ENCODE measurements around the gene LHFPL2.

LHFPL2 gene

GRCh38 chr5:78561261-78561660, 87.3 kb downstream of the LHFPL2 start:
- TF ChIP-seq, protein P1, sequence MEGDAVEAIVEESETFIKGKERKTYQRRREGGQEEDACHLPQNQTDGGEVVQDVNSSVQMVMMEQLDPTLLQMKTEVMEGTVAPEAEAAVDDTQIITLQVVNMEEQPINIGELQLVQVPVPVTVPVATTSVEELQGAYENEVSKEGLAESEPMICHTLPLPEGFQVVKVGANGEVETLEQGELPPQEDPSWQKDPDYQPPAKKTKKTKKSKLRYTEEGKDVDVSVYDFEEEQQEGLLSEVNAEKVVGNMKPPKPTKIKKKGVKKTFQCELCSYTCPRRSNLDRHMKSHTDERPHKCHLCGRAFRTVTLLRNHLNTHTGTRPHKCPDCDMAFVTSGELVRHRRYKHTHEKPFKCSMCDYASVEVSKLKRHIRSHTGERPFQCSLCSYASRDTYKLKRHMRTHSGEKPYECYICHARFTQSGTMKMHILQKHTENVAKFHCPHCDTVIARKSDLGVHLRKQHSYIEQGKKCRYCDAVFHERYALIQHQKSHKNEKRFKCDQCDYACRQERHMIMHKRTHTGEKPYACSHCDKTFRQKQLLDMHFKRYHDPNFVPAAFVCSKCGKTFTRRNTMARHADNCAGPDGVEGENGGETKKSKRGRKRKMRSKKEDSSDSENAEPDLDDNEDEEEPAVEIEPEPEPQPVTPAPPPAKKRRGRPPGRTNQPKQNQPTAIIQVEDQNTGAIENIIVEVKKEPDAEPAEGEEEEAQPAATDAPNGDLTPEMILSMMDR (IDR thresholded peaks at IDR 0.05; ENCODE audit: low read depth, low read length), result no peak
- no peak for TF ChIP-seq MAX (IDR thresholded peaks at IDR 0.05; ENCODE audit: low read depth, low read length)
- no peak overlapping the region for H3K4me3 ChIP-seq (ENCODE audit: low read depth, low read length)
- no peak for DNase-seq (ENCODE audit: low read depth)

GRCh38 chr5:78560000-78560855, 88.3 kb downstream of the LHFPL2 start:
- TF ChIP-seq MYC (IDR thresholded peaks at IDR 0.05; ENCODE audit: low read depth, low read length), result no peak
- no peak for TF ChIP-seq MAX (IDR thresholded peaks at IDR 0.05; ENCODE audit: low read depth, low read length)
- TF ChIP-seq POLR2A (IDR thresholded peaks at IDR 0.05; ENCODE audit: extremely low read depth, insufficient read length), result no peak
- TF ChIP-seq, protein P1 (IDR thresholded peaks at IDR 0.05; ENCODE audit: low read depth, low read length), result no peak
- DNase-seq (ENCODE audit: low read depth), result no peak
- H3K4me3 ChIP-seq (ENCODE audit: low read depth, low read length), result no peak overlapping the region

DNA sequence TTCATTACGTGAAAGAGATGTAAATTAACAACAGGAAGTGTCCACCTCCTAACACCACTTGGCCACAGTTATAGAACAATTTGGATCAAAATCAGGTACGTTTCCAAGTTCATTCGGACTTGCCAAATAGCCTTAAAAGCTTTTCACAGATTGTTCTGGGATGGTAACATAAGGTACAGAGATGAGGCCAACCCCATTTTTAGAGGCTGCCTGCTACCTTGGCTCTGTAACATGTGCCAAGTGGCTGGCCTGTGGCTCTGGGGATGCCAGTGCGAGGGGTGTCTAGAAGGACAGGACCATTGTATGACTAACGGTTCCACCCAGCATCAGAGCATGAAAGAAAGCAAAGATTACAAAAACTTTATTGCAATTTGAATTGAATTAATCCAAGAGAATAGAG, 91.0 kb downstream of the LHFPL2 start:
- no peak for DNase-seq (ENCODE audit: low read depth)
- TF ChIP-seq POLR2A (IDR thresholded peaks at IDR 0.05; ENCODE audit: extremely low read depth, insufficient read length), result no peak
- no peak for TF ChIP-seq MAX (IDR thresholded peaks at IDR 0.05; ENCODE audit: low read depth, low read length)

GRCh38 chr5:78555870-78556269, 92.7 kb downstream of the LHFPL2 start:
- TF ChIP-seq MYC (IDR thresholded peaks at IDR 0.05; ENCODE audit: low read depth, low read length) (no peak), POLR2A (IDR thresholded peaks at IDR 0.05; ENCODE audit: extremely low read depth, insufficient read length) (no peak), MAX (IDR thresholded peaks at IDR 0.05; ENCODE audit: low read depth, low read length) (no peak)
- TF ChIP-seq, protein P1 (IDR thresholded peaks at IDR 0.05; ENCODE audit: low read depth, low read length), result no peak

More for the DNA sequence above, 91.0 kb downstream of the LHFPL2 start:
- H3K4me3 ChIP-seq (ENCODE audit: low read depth, low read length), result no peak overlapping the region

DNA sequence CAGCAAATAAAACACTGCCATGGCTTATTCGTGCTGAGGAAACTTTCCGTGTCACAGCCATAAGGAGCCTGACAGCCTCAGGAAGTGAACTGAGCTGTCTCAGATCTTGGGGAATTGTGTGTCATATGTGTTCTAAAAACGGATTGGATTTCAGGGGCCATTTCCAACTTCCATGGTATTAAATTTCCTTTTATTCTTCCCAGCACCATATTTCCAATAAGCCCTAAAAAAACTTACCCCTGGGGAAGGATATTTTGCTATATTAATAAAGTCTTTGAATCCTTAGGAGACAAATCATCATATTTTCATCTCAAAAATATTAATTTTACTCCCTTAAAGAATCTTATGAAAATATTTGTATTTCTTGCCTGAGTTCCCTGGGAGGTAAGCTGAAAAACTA, 93.9 kb downstream of the LHFPL2 start:
- TF ChIP-seq, protein P1 (IDR thresholded peaks at IDR 0.05; ENCODE audit: low read depth, low read length), result no peak
- no peak for TF ChIP-seq POLR2A (IDR thresholded peaks at IDR 0.05; ENCODE audit: extremely low read depth, insufficient read length)
- no peak for TF ChIP-seq MYC (IDR thresholded peaks at IDR 0.05; ENCODE audit: low read depth, low read length)
- TF ChIP-seq MAX (IDR thresholded peaks at IDR 0.05; ENCODE audit: low read depth, low read length), result no peak
- H3K4me3 ChIP-seq (ENCODE audit: low read depth, low read length), result no peak overlapping the region
- no peak for DNase-seq (ENCODE audit: low read depth)

More at GRCh38 chr5:78555870-78556269, 92.7 kb downstream of the LHFPL2 start:
- no peak overlapping the region for H3K4me3 ChIP-seq (ENCODE audit: low read depth, low read length)
- no peak for DNase-seq (ENCODE audit: low read depth)

DNA sequence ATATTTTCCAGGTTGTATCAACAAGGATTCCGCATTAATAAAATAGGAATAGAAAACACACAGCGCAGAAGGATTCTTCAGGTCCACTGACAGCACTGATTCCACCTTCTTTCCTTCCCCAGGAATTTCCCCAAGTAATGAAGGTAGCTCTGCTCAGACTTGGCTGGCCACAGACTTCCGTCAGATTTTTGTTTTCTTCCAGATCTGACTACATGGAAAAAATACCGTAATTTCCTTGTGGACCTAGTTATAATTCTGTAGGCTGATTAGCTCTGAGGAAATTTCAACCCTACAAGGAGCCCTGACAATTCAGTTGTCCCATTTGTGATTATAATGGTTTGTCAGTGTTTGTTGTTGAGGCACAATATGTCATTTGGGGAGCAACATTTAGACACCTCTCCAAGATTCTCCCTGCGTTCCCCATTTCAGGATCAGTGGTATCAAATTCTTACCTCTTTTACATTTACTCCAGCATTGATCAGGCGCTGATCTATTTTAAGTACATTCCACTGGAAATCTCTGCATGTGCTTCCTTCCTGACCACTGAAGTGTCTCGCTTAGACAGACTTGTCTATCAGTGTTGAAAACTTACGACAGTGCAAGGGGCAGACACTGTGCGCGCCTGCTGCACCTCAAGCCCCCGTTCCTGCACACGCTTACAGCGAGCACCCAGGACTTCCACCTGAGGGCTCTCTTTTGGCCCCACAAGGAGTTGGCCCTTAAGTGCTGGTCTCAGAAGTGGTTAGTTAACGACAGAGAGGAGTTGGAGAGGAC, 94.8 kb downstream of the LHFPL2 start:
- no peak for DNase-seq (ENCODE audit: low read depth)
- TF ChIP-seq MYC (IDR thresholded peaks at IDR 0.05; ENCODE audit: low read depth, low read length), result no peak
- no peak for TF ChIP-seq POLR2A (IDR thresholded peaks at IDR 0.05; ENCODE audit: extremely low read depth, insufficient read length)
- no peak for TF ChIP-seq MAX (IDR thresholded peaks at IDR 0.05; ENCODE audit: low read depth, low read length)
- TF ChIP-seq, protein P1 (IDR thresholded peaks at IDR 0.05; ENCODE audit: low read depth, low read length), result no peak
- H3K4me3 ChIP-seq (ENCODE audit: low read depth, low read length), result no peak overlapping the region
